ENCODE measurements around the gene MANBA.
"Not testable (repeated sequence)": the region's sequence is repeated elsewhere in the genome, so short reads cannot be mapped to it uniquely, and the experiment has no call there.

The MANBA gene

DNA sequence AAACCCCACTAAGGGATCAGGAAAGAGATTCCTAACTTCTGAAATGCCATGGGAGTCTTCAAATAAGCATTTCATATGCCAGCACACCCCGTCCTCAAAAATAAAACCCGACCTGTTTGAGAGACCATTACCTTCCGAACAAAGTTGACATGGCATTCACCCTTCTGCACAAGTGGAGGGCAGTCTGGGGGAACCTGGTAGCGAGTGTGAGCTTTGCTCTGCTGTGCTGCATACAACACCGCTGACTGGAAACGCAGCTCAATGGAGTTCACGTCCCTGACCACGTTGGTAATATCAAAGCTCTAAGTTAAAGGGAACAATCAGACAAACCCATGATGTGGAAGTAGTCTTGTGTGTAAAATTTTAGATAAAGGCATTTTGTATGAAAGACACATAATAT, 38.0 kb downstream of the MANBA start:
- DNase-seq (ENCODE audit: low read depth): no peak

DNA sequence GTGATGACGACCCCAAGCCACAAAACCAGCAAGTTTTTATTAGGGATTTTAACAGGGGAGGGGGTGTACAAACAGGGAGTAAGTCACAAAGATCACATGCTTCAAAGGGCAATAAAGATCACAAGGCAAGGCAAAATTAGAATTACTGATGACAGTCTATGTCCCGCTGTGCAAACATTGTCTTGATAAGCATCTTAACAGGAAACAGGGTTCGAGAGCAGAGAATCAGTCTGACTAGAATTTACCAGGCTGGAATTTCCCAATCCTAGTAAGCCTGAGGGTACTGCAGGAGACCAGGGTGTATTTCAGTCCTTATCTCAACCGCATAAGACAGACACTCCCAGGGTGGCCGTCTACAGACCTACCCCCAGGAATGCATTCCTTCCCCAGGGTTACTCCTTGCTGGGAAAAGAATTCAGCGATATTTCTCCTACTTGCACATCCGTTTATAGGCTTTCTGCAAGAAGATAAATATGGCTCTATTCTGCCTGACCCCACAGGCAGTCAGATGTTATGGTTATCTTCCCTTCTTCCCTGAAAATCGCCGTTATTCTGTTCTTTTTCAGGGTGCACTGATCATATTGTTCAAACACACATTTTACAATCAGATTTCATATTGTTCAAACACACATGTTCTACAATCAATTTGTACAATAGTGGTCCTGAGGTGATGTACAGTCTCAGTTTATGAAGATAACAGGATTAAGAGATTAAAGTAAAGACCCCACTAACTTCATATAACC, 41.8 kb downstream of the MANBA start:
- DNase-seq (ENCODE audit: low read depth): peak; percentile 83

DNA sequence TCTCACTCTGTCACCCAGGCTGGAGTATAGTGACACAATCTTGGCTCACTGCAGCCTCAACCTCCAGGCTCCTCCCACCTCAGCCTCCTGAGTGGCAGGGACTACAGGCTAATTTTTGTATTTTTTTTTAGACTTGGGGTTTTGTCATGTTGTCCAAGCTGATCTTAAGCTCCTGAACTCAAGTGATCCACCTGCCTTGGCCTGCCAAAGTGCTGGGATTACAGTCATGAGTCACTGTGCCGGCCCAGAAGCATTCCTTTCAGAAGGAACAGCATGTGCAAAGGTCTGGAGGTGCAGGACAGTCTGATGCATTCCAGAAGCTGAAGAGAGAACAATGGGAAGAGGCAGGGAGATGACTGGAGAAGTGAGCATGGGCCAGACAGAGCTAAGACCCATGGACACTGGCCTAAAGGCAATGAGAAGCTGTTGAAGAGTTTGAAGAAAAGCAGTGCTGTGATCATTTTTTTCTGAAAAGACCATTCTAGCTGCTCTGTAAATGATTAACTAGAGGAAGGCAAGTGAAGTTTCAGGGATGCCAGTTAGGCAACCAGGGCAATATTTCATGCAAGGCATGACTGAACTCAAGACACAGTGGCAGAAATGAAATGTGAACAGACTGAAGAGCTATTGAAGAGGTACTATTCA, 43.2 kb downstream of the MANBA start:
- DNase-seq (ENCODE audit: low read depth): peak; percentile 59

DNA sequence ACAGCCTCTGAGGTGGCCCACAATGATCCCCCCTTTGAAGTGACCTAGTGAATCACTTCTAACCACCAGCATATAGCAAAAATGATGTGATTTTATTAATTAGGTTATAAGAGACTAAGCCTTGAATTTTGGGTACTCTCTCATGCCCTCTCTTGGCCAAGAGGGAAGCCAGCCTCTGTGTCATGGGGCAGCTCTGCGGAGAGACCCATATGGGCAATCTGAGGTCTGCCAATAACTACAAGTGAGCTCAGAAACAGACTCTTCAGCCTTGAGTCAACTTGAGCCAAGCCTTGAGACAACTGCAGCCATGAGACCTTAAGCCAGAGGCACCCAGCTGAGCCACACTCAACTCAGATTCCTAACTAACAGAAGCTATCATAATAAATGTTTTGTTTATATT, 45.7 kb downstream of the MANBA start:
- no peak for DNase-seq (ENCODE audit: low read depth)

DNA sequence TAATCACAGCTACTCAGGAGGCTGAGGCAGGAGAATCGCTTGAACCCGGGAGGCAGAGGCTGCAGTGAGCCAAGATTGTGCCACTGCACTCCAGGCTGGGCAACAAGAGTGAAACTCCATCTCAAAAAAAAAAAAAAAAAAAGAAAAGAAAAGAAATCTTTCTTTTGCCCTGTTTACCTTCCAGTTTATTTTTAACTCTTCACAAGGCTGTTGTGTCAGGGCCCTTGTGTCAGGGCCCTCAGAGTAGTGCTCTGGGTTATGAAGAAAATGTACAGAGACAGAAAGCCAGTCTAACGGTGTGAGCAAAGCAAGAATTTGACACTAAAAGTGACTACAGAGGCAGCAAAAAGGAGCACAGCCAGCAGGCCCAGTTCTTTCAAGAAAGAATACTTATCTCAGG, 47.0 kb downstream of the MANBA start:
- not testable (repeated sequence) for DNase-seq (ENCODE audit: low read depth)

DNA sequence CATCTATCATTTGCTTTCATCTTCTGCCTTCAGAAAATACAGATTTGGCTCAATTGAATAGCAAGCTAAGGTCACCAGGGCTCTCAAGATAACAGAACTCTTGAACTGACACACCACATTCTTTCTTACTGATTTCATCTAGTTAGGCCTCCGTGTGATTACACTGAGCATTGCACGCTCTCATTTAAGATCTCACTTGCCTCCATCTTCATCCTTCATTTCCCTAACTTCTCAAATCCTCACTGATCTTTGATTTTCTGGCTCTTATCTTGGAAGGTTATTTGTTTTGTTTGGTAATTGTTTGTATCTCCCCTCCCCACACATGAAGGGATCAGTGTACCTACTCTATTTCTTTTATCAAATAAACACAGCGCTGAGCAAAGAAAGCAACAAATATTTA, 47.7 kb downstream of the MANBA start:
- DNase-seq (ENCODE audit: low read depth): peak; percentile 85

DNA sequence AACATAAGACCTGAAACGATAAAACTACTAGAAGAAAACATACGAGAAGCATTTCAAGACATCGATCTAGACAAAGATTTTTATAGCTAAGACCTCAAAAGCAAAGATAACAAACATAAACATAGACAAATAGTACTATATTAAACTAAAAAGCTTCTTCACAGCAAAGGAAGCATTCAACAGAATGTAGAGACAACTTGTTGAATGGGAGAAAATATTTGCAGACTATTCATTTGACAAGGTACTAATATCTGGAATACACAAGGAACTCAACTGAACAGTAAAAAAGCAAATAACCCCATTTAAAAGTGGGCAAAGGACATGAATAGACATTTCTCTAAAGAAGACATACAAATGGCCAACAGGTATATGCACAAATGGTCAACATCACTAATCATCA, 49.8 kb downstream of the MANBA start:
- no peak for DNase-seq (ENCODE audit: low read depth)

DNA sequence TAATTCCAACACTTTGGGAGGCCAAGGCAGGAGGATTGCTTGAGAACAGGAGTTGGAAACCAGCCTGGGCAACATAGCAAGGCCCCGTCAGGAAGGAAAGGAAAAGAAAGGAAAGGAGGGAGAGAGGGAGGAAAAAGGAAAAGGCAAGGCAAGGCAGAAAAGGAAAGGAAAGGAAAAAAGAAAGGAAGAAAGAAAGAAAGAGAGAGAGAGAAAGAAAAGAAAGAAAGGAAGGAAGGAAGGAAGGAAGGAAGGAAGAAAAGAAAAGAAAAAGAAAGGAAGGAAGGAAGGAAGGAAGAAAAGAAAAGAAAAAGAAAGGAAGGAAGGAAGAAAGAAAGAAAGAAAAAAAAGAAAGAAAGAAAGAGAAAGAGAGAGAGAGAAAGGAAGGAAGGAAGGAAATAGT, 51.7 kb downstream of the MANBA start:
- DNase-seq (ENCODE audit: low read depth): not testable (repeated sequence)

DNA sequence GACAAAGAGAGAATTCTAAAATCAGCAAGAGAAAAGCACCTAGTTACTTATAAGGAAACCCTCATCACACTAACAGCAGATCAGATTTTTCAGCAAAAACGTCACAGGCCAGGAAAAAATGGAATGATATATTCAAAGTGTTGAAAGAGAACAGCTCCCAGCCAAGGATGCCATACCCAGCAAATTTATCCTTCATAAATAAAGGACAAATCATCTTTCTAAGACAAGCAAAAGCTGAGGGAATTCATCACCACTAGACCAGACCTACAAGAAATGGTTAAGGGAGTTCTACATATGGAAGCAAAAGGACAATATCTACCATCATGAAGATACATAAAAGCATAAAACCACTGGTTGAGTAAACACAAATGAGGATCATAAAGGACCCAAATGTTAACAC, 53.6 kb downstream of the MANBA start:
- DNase-seq (ENCODE audit: low read depth): peak; percentile 46

DNA sequence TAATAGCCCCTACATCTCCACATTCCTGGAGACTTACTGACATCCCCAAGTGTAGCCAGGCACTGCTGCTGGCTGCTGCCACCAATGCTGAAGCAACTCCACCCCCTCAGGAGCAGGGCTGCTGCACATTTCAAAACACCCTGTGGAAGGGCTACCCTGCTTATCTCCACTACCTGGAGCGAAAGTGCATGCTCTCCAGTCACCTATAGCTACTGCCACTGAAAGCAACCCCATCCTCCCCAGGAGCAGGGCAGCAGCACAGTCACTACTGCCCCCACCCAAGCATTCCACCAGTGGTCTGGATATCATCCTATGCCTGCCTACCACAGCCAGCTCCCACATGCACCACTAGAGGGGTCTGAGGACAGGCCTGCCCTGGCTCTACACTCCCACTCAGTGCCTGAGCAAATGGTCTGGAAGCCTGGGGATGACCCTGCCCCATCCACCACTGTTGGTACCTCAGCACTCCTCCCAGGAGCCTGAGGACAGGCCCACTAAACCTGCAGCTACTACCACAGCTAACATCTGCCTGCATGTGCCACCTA, 55.3 kb downstream of the MANBA start:
- DNase-seq (ENCODE audit: low read depth): no peak

DNA sequence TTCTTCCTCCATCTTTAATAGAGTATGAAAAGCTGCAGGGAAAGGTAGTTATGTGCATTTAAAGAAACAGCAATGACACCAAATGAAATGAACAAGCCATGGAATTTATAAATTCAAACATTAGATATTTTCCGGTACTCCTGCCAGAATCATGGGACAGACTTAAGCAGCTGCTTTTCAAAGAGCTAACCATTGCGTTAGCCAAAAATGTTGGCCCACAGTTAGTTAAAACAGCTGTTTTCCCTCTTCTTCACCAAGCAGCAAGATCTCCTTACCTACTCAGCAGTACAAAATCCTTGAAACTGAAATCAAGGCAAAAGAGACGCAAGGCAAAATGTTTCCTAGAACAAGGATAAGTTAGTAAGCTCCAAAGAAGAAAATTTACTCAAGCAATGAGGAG, 64.0 kb downstream of the MANBA start:
- DNase-seq (ENCODE audit: low read depth): no peak

DNA sequence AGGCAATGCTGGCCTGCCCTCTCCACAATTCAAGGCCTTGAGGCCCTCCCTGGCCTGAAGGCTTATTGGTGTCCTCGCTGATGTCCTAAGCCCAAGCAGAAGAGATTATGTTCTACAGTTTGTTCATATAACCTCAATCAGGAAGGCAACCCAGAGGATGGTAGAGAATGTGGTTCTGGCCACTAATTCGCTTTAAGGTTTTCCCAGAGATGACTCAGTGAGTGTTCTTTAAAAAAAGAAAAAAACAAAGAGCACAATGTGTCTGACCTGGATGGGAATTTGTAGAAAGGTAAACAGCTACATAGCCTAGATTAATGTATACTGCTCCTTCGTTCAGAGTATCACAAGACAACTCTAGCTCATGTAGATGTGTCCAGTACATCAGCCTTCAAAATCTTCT, 66.0 kb downstream of the MANBA start:
- DNase-seq (ENCODE audit: low read depth): peak; percentile 54

DNA sequence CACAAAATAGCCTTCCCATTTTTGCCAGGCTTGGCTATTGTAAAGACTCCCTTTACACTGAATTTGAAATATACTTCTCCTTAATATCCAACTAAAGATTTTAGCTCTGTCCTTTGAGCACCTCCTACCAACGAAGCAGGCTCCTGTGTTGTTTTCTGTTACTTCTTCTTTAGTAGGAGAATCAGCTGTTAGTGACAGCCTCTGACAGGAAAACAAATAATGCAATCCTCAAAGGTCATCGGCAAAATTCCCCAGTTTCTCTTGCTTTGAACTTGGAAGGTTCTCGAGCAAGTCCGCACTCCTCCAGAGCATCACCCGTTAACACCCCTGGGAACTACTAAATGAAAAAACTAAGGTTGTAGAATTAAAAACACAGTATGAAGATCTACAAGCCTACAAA, 66.9 kb downstream of the MANBA start:
- DNase-seq (ENCODE audit: low read depth): no peak

DNA sequence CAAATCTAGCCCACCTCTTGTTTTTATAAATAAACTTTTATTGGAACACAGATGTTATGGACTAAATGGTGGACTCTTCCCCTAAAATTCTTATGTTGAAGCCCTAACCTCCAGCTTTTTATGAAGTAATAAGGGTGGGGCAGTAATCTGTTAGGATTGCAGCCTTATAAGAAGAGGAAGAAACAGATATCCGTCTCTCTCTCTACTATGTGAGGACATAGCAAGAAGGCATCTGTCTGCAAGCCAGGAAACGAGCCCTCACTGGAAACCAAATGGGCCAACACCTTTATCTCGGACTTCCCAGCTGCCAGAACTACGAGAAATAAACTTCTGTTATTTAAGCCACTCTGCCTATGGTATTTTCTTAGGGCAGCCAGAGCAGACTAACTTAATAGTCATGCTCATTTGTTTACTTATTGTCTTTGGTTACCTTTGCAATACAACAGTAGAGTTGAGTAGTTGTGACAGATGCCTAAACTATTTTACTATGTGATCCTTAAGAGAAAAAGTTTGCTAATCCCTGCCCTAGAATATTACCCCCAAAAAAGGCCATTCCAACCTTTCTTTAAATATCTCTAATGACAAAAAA, 67.4 kb downstream of the MANBA start:
- no peak for DNase-seq (ENCODE audit: low read depth)

DNA sequence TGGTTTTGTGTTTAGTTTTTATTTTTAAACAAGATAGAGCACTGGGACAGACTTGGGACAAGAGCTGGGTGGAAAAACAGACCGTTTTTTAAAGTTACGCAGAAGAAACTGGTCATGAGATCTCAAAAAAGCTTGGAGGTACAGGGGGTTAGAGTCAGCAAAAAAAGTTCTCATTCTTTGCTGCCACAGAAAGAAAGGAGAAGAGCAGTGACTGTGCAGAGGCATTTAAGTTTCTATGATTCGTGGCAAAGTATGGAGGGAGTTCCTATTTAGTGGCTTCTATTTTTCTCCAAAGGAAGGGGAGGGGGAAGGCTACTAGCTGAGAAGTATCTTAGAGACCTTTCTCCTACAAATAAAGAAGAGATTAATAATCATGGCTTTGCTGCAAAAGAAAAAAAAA, 68.3 kb downstream of the MANBA start:
- no peak for DNase-seq (ENCODE audit: low read depth)

DNA sequence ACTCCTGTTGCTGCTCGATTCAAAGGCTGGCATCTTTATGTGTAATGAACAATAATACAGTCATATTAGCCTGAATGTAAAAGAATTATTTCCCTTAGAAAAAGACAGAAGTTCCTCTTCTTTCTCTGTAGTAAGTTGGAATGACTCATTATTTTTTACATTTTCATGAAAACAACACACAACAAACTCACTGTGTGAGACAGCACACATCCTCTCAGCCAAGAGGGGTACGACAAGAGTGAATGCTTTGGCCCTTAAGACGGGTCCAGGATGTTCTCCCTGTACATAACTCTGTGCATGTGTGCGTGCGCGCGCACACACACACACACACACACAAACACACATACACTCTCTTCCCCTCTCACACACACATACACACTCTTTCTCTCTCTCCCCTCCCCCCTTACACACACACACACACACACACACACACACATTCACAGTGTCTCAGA, 72.8 kb downstream of the MANBA start:
- no peak for DNase-seq (ENCODE audit: low read depth)

DNA sequence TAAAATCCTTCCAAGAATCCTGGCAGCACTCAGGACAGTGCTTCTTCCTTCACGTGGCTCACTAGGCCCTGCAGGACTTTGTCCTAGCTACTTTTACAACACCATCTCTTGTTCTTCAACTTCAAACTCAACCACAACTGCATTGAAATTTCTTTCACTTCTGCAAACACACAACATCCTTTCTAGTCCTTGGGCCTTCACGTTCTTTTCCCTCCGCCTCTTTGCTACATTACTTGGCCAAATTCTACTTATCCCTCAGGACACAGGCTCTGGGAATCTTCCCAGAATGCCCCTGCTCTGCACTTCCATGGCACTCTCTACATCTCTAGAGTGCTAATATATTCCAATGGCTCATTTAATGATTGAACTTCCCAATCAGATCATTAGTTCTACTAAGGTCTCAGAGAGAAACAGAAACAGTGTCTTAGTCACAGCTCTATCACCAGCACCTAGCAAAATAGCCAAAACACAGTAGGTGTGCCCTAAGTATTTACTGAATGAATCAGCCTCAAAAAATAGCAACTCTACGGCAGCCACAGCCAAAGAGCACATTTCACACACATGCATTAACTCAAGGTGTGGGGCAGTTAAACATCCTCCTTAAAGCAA, 73.3 kb downstream of the MANBA start:
- DNase-seq (ENCODE audit: low read depth): no peak

DNA sequence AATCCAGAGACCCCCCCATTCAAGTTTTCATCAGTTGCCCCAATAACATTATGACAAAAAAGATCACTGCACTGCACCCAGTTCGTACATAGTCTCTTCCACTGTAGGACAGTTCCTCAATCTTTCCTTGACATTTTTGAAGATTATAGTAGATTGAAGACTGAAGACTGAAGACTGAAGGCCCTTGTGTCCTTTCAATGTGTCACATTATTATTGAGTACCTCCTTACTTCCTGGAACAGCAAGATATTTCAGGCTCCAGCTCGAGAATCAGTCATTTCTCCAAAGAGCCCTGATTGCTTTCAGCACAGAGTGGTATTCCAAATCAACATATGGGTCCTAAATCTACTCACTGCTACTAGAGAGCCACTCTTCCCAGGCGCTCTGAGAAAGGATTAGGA, 75.0 kb downstream of the MANBA start:
- DNase-seq (ENCODE audit: low read depth): no peak

DNA sequence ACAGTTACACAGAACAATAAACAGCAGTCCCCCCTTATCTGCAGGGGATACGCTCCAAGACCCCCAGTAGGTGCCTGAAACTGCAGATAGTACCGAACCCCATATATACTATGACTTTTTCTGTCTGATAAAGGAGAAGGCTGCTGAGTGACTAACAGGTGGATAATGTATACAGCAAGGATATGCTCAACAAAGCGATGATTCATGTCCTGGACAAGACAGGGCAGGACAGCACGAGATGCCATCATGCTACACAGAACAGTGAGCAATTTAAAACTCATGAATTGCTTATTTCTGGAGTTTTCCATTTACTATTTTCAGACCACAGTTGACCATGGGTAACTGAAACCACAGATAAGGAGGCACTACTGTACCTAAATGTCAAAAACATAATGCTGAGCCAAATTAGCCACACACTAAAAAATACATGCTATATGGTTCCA, 76.1 kb downstream of the MANBA start:
- peak; percentile 70 for DNase-seq (ENCODE audit: low read depth)

DNA sequence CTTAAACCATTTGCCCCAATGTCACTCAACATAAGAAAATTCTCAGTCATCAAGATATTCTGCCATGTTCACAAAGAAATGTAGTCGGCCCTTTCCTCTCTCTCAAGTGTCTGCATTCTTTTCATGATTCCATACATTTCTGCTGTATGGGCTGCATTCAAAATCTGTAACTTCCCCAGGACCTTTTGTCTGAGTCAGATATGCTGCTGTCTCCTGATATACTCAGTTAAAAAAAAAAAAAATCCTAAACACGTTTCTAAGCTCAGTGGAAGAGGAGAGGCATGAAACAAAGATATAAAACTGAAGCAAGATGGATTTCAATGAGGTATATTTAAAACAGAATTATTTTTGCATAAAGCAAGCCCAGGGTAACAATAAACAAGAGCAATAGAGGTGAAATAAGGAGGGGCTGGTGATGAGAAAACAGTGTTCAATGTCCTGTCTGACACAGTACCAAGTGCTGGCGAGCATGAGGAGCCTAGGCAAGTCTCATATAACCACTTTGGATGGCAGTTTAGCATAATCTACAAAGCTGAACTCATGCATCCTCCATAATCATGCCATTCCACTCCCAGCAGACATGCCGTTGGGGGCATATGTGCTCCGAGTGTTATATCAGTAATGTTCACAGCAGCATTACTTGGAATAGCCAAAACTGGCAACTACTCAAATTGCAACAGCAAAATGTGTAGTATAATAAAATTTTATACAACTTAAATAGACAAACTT, 76.7 kb downstream of the MANBA start:
- no peak for DNase-seq (ENCODE audit: low read depth)

DNA sequence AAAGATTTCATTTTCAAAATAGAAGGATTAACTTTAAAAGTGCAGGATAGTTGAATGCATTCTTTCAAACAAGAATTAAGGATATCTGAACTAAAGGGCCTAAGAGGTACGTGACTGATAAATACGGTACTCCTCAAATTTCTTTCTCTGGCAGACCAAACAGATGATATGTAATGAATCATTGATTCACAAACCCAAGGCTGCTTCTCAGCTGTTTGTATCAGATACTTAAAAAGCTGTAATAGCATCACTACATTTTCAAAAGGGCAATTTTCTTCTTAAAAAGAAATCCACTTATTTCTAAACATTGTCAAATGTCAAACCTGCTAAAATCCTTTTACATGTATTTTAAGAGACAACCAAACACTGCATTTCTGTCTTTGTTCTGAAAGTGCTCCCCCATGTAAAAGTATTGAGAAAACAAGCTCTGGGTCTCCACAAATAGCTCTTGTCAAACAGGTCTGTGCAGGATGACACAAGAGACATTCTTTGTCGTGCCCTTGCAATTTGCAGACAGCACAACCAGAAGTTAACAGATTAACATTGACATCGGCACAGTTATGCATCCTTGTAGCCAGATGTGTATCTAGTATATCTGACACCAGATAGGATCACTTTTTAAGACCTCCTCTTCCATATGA, 82.0 kb downstream of the MANBA start:
- DNase-seq (ENCODE audit: low read depth): no peak

DNA sequence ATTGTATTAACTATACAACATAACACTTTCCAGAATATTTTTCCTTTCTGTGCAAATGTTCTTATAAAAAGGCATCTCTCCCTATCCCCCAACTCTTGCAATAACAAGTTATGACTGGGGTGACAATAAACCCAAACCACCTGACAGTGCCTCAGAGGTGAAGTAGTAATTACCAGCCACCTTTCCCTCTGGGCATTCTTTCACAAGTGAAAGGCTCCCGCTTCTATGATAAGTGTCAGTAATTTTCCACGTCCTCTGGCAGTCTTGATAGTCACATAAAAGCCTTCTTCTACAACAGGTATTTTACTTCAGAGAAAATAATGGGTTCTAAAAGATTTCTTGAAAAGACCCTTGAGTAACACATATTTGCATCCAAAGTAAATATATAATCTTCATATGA, 82.7 kb downstream of the MANBA start:
- no peak for DNase-seq (ENCODE audit: low read depth)
